ENCODE measurements around the gene ATP6V0E1.

DNA sequence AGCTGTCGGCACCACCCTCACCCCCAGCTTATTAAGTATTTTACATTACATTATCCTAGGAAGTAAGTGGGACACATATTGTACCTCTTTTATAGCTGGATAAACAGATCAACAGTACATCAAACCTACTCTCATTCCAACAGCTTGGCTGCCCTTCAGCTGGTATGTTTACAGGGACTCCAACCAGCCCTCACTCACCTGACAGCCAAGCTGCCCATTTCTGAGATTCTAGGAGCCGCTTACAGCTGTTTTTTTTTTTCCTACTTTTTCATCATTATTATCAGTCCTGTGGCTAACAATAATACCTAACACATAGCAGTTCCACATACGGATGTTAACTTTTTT lies 59.2 kb downstream of the ATP6V0E1 start:
- TF ChIP-seq, protein P1, sequence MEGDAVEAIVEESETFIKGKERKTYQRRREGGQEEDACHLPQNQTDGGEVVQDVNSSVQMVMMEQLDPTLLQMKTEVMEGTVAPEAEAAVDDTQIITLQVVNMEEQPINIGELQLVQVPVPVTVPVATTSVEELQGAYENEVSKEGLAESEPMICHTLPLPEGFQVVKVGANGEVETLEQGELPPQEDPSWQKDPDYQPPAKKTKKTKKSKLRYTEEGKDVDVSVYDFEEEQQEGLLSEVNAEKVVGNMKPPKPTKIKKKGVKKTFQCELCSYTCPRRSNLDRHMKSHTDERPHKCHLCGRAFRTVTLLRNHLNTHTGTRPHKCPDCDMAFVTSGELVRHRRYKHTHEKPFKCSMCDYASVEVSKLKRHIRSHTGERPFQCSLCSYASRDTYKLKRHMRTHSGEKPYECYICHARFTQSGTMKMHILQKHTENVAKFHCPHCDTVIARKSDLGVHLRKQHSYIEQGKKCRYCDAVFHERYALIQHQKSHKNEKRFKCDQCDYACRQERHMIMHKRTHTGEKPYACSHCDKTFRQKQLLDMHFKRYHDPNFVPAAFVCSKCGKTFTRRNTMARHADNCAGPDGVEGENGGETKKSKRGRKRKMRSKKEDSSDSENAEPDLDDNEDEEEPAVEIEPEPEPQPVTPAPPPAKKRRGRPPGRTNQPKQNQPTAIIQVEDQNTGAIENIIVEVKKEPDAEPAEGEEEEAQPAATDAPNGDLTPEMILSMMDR (IDR thresholded peaks at IDR 0.05): no peak
- TF ChIP-seq POLR2A (IDR thresholded peaks at IDR 0.05): no peak

All from Peyer's patch (tissue), 4 donors.